Measurements from ENCODE around the gene LRRC59. TPM values are rescaled to one million over a fixed set of nuclear protein-coding genes. Genes with fewer than 3 reads are reported as not detected.
A peak's percentile ranks its signal among the peaks of the same experiment; 100 is the strongest.

The LRRC59 gene
- total and polyA plus RNA-seq, 2 of the 8 experiments (the other 6 are each of a cell fraction or from before 2014, with no cell fraction given), result 48.3 to 117 TPM

DNA sequence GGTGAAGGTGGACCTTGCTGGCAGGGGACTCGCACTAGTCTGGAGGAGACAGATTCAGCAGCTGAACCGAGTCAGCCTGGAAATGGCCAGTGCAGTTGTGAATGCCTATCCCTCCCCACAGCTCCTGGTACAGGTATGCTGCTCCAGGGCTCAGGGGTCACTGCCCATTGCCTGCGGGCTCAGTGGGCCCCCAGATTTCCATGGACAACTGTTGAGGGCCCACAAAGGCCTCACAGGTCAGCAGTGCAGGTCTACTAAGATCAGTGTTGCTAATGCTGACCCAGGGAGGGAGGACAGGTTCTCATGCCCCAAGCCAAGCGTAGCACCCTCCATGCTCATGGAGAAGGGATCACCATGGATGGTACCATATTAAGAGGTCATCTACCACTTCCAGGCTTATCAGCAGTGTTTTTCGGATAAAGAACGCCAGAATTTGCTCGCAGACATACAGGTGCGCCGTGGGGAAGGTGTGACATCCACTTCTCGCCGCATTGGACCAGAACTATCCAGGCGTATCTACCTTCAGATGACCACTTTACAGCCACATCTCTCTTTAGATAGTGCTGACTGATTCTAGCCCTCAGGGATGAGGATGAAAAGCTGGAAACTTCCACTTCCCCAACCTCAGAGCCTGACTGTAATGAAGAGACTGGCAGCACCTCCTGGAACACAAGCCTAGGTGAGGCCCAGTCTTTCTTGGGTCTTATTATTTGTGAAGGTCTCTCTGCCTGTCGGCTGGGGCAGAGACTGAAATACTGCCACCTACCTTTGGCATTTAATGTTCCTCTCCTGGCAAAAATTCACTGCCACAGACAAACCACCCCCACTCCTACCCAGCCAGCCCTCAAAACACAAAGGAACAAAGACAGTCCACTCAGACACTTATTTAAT is 16.7 kb downstream of the LRRC59 start:
- Histone ChIP-seq H3K18ac (ENCODE audit: extremely low read depth, low read length) (no peak overlapping the region), H3K9ac (replicated peaks in 1 of 4; ENCODE audit: extremely low read depth in 1 of 4, low read depth in 3 of 4, low read length in 3 of 4) (no peak overlapping the region), H4K20me1 (replicated peaks in 1 of 2; ENCODE audit: control insufficient read depth in 1 of 2, insufficient read depth in 2 of 2, low read length in 2 of 2) (no peaks in the 10 kb centered on the region), H4K91ac (replicated peaks; ENCODE audit: insufficient read length, low read length) (no peak overlapping the region), H2BK120ac (replicated peaks; ENCODE audit: low read depth, low read length) (no peak overlapping the region), H2AK5ac (ENCODE audit: low read depth, low read length) (no peak overlapping the region), H3K27ac (ENCODE audit: low read depth, low read length) (no peak overlapping the region), H3K9me3 (ENCODE audit: insufficient read depth in 2 of 2, low read depth in 1 of 2, low read length in 1 of 2) (no peaks in the 10 kb centered on the region), H3K4me1 (replicated peaks in 1 of 4; ENCODE audit: control insufficient read depth in 3 of 4, insufficient read depth in 4 of 4, low read length in 3 of 4) (no peaks in the 10 kb centered on the region), H3K36me3 (ENCODE audit: control insufficient read depth in 2 of 4, insufficient read depth in 4 of 4, low read length in 3 of 4) (peaks cover 22 to 66% (median 44%) of the 10 kb centered on the region in 4 experiments; a peak in 7 of 8 replicates), H2BK12ac (ENCODE audit: low read depth, low read length) (no peak overlapping the region), H2BK20ac (ENCODE audit: low read length) (no peak overlapping the region), H3K56ac (replicated peaks; ENCODE audit: insufficient read length, low read depth, low read length) (no peak overlapping the region), H4K8ac (ENCODE audit: extremely low read depth, insufficient read depth, low read length) (no peak overlapping the region), H3K4ac (replicated peaks; ENCODE audit: insufficient read length, low read depth, low read length) (no peak overlapping the region), H3K4me2 (ENCODE audit: insufficient read depth in 1 of 2, low read depth in 2 of 2, low read length in 2 of 2) (no peak overlapping the region), H2BK5ac (ENCODE audit: low read depth, low read length) (no peak overlapping the region), H2BK15ac (ENCODE audit: low read length) (no peak overlapping the region), H3K79me2 (ENCODE audit: control insufficient read depth in 1 of 2, insufficient read depth in 2 of 2, low read length in 2 of 2) (no peaks in the 10 kb centered on the region), H3K23ac (ENCODE audit: insufficient read length) (no peak overlapping the region), H3K14ac (ENCODE audit: insufficient read length) (no peak overlapping the region), H4K5ac (ENCODE audit: insufficient read length, low read depth, low read length) (no peak overlapping the region), H2AFZ (ENCODE audit: low read length) (no peak overlapping the region), H3K4me3 (ENCODE audit: extremely low read depth in 1 of 4, insufficient read depth in 2 of 4, low read depth in 3 of 4, low read length in 4 of 4) (no peak overlapping the region), H3K23me2 (ENCODE audit: low read depth, low read length) (no peaks in the 10 kb centered on the region), H3K27me3 (replicated peaks in 1 of 4; ENCODE audit: control insufficient read depth in 3 of 4, extremely low read depth in 1 of 4, insufficient read depth in 3 of 4, low read length in 3 of 4) (no peaks in the 10 kb centered on the region), H3K79me1 (ENCODE audit: low read depth, low read length) (no peaks in the 10 kb centered on the region)
- WGBS, 2 experiments (ENCODE audit: extremely low coverage in 1 of 2, insufficient coverage in 1 of 2, insufficient read length in 1 of 2, insufficient replicate concordance in 2 of 2, low coverage in 1 of 2, low lambda C conversion rate in 2 of 2, missing lambda C conversion rate in 1 of 2), result 95% methylated on average over 13 of the region's 13 CpGs; no CpG with 5 or more reads in 1 of the 2 experiments
- no peak for FAIRE-seq
- TF ChIP-seq, protein P1, sequence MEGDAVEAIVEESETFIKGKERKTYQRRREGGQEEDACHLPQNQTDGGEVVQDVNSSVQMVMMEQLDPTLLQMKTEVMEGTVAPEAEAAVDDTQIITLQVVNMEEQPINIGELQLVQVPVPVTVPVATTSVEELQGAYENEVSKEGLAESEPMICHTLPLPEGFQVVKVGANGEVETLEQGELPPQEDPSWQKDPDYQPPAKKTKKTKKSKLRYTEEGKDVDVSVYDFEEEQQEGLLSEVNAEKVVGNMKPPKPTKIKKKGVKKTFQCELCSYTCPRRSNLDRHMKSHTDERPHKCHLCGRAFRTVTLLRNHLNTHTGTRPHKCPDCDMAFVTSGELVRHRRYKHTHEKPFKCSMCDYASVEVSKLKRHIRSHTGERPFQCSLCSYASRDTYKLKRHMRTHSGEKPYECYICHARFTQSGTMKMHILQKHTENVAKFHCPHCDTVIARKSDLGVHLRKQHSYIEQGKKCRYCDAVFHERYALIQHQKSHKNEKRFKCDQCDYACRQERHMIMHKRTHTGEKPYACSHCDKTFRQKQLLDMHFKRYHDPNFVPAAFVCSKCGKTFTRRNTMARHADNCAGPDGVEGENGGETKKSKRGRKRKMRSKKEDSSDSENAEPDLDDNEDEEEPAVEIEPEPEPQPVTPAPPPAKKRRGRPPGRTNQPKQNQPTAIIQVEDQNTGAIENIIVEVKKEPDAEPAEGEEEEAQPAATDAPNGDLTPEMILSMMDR (IDR thresholded peaks at IDR 0.05; ENCODE audit: control extremely low read depth in 1 of 3, insufficient read depth in 1 of 3, low read depth in 1 of 3, low read length in 3 of 3), result peak in 2 of 3 experiments; percentile 13 to 14; a peak in 2 of 4 replicates
- TF ChIP-seq JUN (IDR thresholded peaks at IDR 0.05; ENCODE audit: low read depth, low read length), result no peak
- no peak for TF ChIP-seq NANOG (IDR thresholded peaks at IDR 0.05; ENCODE audit: insufficient read depth, low read depth, low read length, poor library complexity, severe bottlenecking)
- peak in 1 of 2 experiments; percentile 50; a peak in 2 of 3 replicates for TF ChIP-seq POLR2A (IDR thresholded peaks at IDR 0.05; ENCODE audit: control extremely low read depth in 1 of 2, low read depth in 2 of 2, low read length in 2 of 2)
- TF ChIP-seq RAD21 (IDR thresholded peaks at IDR 0.05 in 1 of 2, conservative IDR thresholded peaks at IDR 0.05 in 1 of 2; ENCODE audit: low read depth in 2 of 2, low read length in 2 of 2), result 0 out of 4 replicates have a peak, but pooled peaks have one; percentile 3 to 9
- POLR2A ChIA-PET (ENCODE audit: partially characterized antibody), result interaction anchor here (1.2 to 27.4 kb wide), 7 partner anchors 8 to 209 kb away, joined by 3 to 313 read pairs (median 5); partner anchors contain the start of genes EME1, LRRC59, MRPL27 and XYLT2
- CTCF ChIA-PET (ENCODE audit: partially characterized antibody), result interaction anchor here (1.0 to 7.0 kb wide), 10 partner anchors 11 to 91 kb away, joined by 3 to 51 read pairs (median 4); partner anchors contain the start of gene LRRC59
- no peak for DNase-seq (ENCODE audit: low read depth in 1 of 2, low spot score in 2 of 2)
